Calu3 (cell line): ENCODE measurements around the gene SRRM2. TPM values are rescaled to one million over a fixed set of nuclear protein-coding genes. Genes with fewer than 3 reads are reported as not detected.
A peak's percentile ranks its signal among the peaks of the same experiment; 100 is the strongest.

Experiments used
- BruUV-seq: library from RNA; stranded (reverse); fragments of 400-500 nt; replicated peaks from 2 replicates; lab custom pipeline; 2021; lab: Mats Ljungman, UMichigan
- CTCF ChIA-PET: fragments of 300-600 bp; sonication (Branson Sonifier 250); formaldehyde crosslinking; loops from one replicate; lab custom pipeline; 2022; ENCODE audit warnings: antibody characterized with exemption; lab: Charles Lee
- DNase-seq: peaks from one replicate; pipeline ENCODE4 v3.0.0; 2022
- H3K27ac Mint-ChIP-seq: one replicate; pipeline ENCODE4 v1.8.0; 2022; ENCODE audit warnings: mixed read lengths; ENCODE audit not compliant: unreplicated experiment
- H3K27me3 Mint-ChIP-seq: one replicate; pipeline ENCODE4 v1.8.0; 2022; ENCODE audit warnings: mixed read lengths; ENCODE audit not compliant: unreplicated experiment
- H3K36me3 Mint-ChIP-seq: one replicate; pipeline ENCODE4 v1.8.0; 2022; ENCODE audit warnings: mild to moderate bottlenecking, moderate library complexity, mixed read lengths; ENCODE audit not compliant: insufficient read depth, unreplicated experiment
- H3K4me1 Mint-ChIP-seq: one replicate; pipeline ENCODE4 v1.8.0; 2022; ENCODE audit warnings: mild to moderate bottlenecking, low read depth, mixed read lengths; ENCODE audit not compliant: unreplicated experiment
- H3K4me3 Mint-ChIP-seq: one replicate; pipeline ENCODE4 v1.8.0; 2022; ENCODE audit warnings: mild to moderate bottlenecking, low read depth, moderate library complexity, mixed read lengths; ENCODE audit not compliant: unreplicated experiment
- H3K9me3 Mint-ChIP-seq: one replicate; pipeline ENCODE4 v1.8.0; 2022; ENCODE audit warnings: low read depth, mixed read lengths; ENCODE audit not compliant: unreplicated experiment
- CTCF ChIP-seq: fragments of 200-600 bp; IDR thresholded peaks from one replicate; pipeline ENCODE4 v1.8.0; 2022; ENCODE audit warnings: antibody characterized with exemption; ENCODE audit not compliant: unreplicated experiment
- intact Hi-C: fragments of 100-400 bp; cut with micrococcal nuclease; formaldehyde crosslinking; loops from one replicate; pipeline ENCODE4 v1.10.0; 2022; ENCODE audit not compliant: unreplicated experiment
- total RNA-seq: library from RNA; stranded (reverse); gene quantifications from 2 replicates; pipeline ENCODE4 v1.2.3, GENCODE V29; 2022

SRRM2 gene
- total RNA-seq, 1 experiment from 2014 or later = 905 TPM

- Mint-ChIP-seq H3K27me3 (peaks cover 11% of the 10 kb centered on the region), H3K27ac (no peak overlapping the region), H3K4me1 (no peaks in the 10 kb centered on the region), H3K9me3 (no peaks in the 10 kb centered on the region), H3K36me3 (peaks cover 61% of the 10 kb centered on the region), H3K4me3 (no peak overlapping the region)
- CTCF ChIA-PET = no interaction called here
- BruUV-seq = no TSS peak
- no peak for TF ChIP-seq CTCF
- DNase-seq = no peak
- intact Hi-C loops = no loop called here
Measured at GRCh38 chr16:2707368-2708289, 44.8 kb upstream of the SRRM2 start.

- TSS peak; percentile 43 for BruUV-seq
- CTCF ChIA-PET = no interaction called here
- intact Hi-C loops = no loop called here
Measured at GRCh38 chr16:2708290-2708639, 44.2 kb upstream of the SRRM2 start.

GRCh38 chr16:2708955-2709587 is 43.4 kb upstream of the SRRM2 start:
- no peak overlapping the region for H3K27ac Mint-ChIP-seq
- CTCF ChIA-PET = no interaction called here
- H3K9me3 Mint-ChIP-seq = no peaks in the 10 kb centered on the region
- BruUV-seq = no TSS peak
- H3K27me3 Mint-ChIP-seq = peaks cover 25% of the 10 kb centered on the region
- no peak overlapping the region for H3K4me3 Mint-ChIP-seq
- intact Hi-C loops = no loop called here
- TF ChIP-seq CTCF = no peak
- no peak for DNase-seq
- peaks cover 58% of the 10 kb centered on the region for H3K36me3 Mint-ChIP-seq
- peaks cover under 1% of the 10 kb centered on the region for H3K4me1 Mint-ChIP-seq

More at GRCh38 chr16:2708290-2708639, 44.2 kb upstream of the SRRM2 start:
- no peak for TF ChIP-seq CTCF
- DNase-seq = no peak
- no peak overlapping the region for H3K4me3 Mint-ChIP-seq
- peaks cover 17% of the 10 kb centered on the region for H3K27me3 Mint-ChIP-seq
- no peaks in the 10 kb centered on the region for H3K9me3 Mint-ChIP-seq
- no peaks in the 10 kb centered on the region for H3K4me1 Mint-ChIP-seq
- no peak overlapping the region for H3K27ac Mint-ChIP-seq
- peaks cover 63% of the 10 kb centered on the region for H3K36me3 Mint-ChIP-seq

- Mint-ChIP-seq H3K4me3 (no peak overlapping the region), H3K36me3 (peaks cover 56% of the 10 kb centered on the region), H3K4me1 (peaks cover 6% of the 10 kb centered on the region), H3K9me3 (no peaks in the 10 kb centered on the region), H3K27me3 (peaks cover 30% of the 10 kb centered on the region), H3K27ac (no peak overlapping the region)
- no TSS peak for BruUV-seq
- no peak for DNase-seq
- intact Hi-C loops = no loop called here
- TF ChIP-seq CTCF = no peak
- CTCF ChIA-PET = no interaction called here
Measured at GRCh38 chr16:2709588-2709984, 42.9 kb upstream of the SRRM2 start.
